GM23338 (cell line): ENCODE results near the gene TCF3. TPM values are rescaled to one million over a fixed set of nuclear protein-coding genes. Genes with fewer than 3 reads are reported as not detected.
A peak's percentile ranks its signal among the peaks of the same experiment; 100 is the strongest.

ENCODE experiments used
- ATAC-seq: fragments of 200-7000 bp; cut with Tn5 transposase; 3 replicates; pipeline ENCODE4 v1.9.1; 2020
- DNase-seq: peaks from one replicate; pipeline ENCODE4 v3.0.0-alpha.2; 2015; ENCODE audit warnings: low spot score
- H2AFZ ChIP-seq: fragments of 200-600 bp; sonication (generic); 2 replicates; pipeline ENCODE4 v1.8.0; 2016; ENCODE audit warnings: antibody characterized with exemption, mild to moderate bottlenecking, moderate library complexity
- H3F3A ChIP-seq: fragments of 200-600 bp; sonication (generic); replicated peaks from 2 replicates; pipeline ENCODE4 v1.8.0; 2017; ENCODE audit warnings: antibody characterized with exemption, mixed run types, low read depth
- H3K27ac ChIP-seq: fragments of 200-600 bp; sonication (generic); 2 replicates; pipeline ENCODE4 v1.6.1; 2016; ENCODE audit warnings: low read depth
- H3K27me3 ChIP-seq: fragments of 200-600 bp; sonication (generic); 2 replicates; pipeline ENCODE4 v1.8.0; 2016; ENCODE audit warnings: mild to moderate bottlenecking, mixed run types, moderate library complexity; ENCODE audit not compliant: insufficient read depth
- H3K36me3 ChIP-seq: fragments of 200-600 bp; sonication (generic); 2 replicates; pipeline ENCODE4 v1.8.0; 2016; ENCODE audit warnings: mild to moderate bottlenecking; ENCODE audit not compliant: insufficient read depth
- H3K4me1 ChIP-seq: fragments of 200-600 bp; sonication (generic); 2 replicates; pipeline ENCODE4 v1.8.0; 2016; ENCODE audit warnings: mild to moderate bottlenecking, moderate library complexity; ENCODE audit not compliant: insufficient read depth
- H3K4me2 ChIP-seq: fragments of 200-600 bp; sonication (generic); 2 replicates; pipeline ENCODE4 v1.7.1; 2017; ENCODE audit warnings: mixed run types
- H3K4me3 ChIP-seq: fragments of 200-600 bp; sonication (generic); 2 replicates; pipeline ENCODE4 v1.6.1; 2016; ENCODE audit warnings: mixed run types
- H3K79me2 ChIP-seq: fragments of 200-600 bp; sonication (generic); replicated peaks from 2 replicates; pipeline ENCODE4 v1.8.0; 2017; ENCODE audit warnings: mild to moderate bottlenecking; ENCODE audit not compliant: insufficient read depth
- H3K9me2 ChIP-seq: fragments of 200-600 bp; sonication (generic); 2 replicates; pipeline ENCODE4 v1.8.0; 2017; ENCODE audit not compliant: insufficient read depth
- H4K20me1 ChIP-seq: fragments of 200-600 bp; sonication (generic); replicated peaks from 2 replicates; pipeline ENCODE4 v1.8.0; 2017; ENCODE audit warnings: mild to moderate bottlenecking; ENCODE audit not compliant: insufficient read depth
- H3K27ac Mint-ChIP-seq: 2 replicates; pipeline ENCODE4 v1.8.0; 2020; ENCODE audit warnings: inconsistent platforms, mild to moderate bottlenecking, moderate library complexity, mixed read lengths
- H3K27me3 Mint-ChIP-seq: 3 replicates; pipeline ENCODE4 v1.8.0; 2022; ENCODE audit warnings: low read depth, mild to moderate bottlenecking, moderate library complexity, mixed read lengths, inconsistent platforms; ENCODE audit not compliant: insufficient read depth, poor library complexity
- H3K36me3 Mint-ChIP-seq: 3 replicates; pipeline ENCODE4 v1.8.0; 2021; ENCODE audit warnings: low read depth, mild to moderate bottlenecking, inconsistent platforms, moderate library complexity, mixed read lengths
- H3K4me1 Mint-ChIP-seq: 3 replicates; pipeline ENCODE4 v1.8.0; 2020; ENCODE audit warnings: mild to moderate bottlenecking, inconsistent platforms, mixed read lengths
- H3K4me3 Mint-ChIP-seq: 3 replicates; pipeline ENCODE4 v1.8.0; 2021; ENCODE audit warnings: moderate library complexity, mild to moderate bottlenecking, inconsistent platforms, mixed read lengths
- H3K9me3 Mint-ChIP-seq: 3 replicates; pipeline ENCODE4 v1.8.0; 2020; ENCODE audit warnings: moderate library complexity, mild to moderate bottlenecking, inconsistent platforms, mixed read lengths
- CREB1 ChIP-seq: fragments of 250-450 bp; sonication (Bioruptor Pico); IDR thresholded peaks from 2 replicates; pipeline ENCODE4 v1.5.0; 2020; ENCODE audit warnings: low read depth, mild to moderate bottlenecking, moderate library complexity
- EZH2phosphoT487 ChIP-seq: fragments of 200-600 bp; sonication (generic); IDR thresholded peaks from one replicate; pipeline ENCODE4 v1.8.1; 2018; ENCODE audit warnings: antibody characterized with exemption; ENCODE audit not compliant: unreplicated experiment
- JUNB ChIP-seq: IDR thresholded peaks from one replicate; pipeline ENCODE4 v1.6.1; 2016; ENCODE audit warnings: antibody characterized with exemption; ENCODE audit not compliant: unreplicated experiment
- POLR2AphosphoS5 ChIP-seq: IDR thresholded peaks from 2 replicates; pipeline ENCODE4 v1.6.1; 2016; ENCODE audit warnings: antibody characterized with exemption, low read depth
- STAT1 ChIP-seq: IDR thresholded peaks from one replicate; pipeline ENCODE4 v1.6.1; 2016; ENCODE audit warnings: antibody characterized with exemption; ENCODE audit not compliant: unreplicated experiment
- ZNF331 ChIP-seq: fragments of 250-450 bp; sonication (Bioruptor Pico); IDR thresholded peaks from 2 replicates; pipeline ENCODE4 v1.5.0; 2020; ENCODE audit warnings: low read depth, mild to moderate bottlenecking, moderate library complexity
- polyA plus RNA-seq: library from polyadenylated mRNA; unstranded; fragments of >200 nt; fragmentation: Nextera tagmentation; extraction: Ambion mirVana; gene quantifications from 2 replicates; pipeline ENCODE4 v1.2.1, GENCODE V29; 2016
- total RNA-seq: library from RNA; depleted of rRNA; stranded (reverse); fragments of >200 nt; shearing (Covaris generic); gene quantifications from 2 replicates; pipeline ENCODE4 v1.2.3, GENCODE V29; 2014

The TCF3 gene
- total and polyA plus RNA-seq, 2 experiments from 2014 or later: 166 to 383 TPM

DNA sequence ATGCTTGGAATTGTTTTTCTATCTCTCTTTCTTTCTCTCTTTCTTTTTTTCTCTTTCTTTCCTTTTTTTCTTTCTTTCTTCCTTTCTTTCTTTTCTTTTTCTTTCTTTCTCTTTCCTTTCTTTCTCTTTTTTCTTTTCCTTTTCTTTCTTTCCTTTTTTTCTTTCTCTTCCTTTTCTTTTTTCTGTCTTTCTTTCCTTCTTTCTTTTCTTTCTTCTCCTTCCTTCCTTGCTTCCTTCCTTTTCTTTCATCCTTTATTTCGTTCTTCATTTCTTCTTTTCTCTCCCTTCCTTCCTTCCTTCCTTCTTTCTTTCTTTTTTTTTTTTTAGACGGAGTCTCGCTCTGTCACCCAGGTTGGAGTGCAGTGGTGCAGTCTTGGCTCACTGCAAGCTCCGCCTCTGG, 82.4 kb downstream of the TCF3 start:
- Mint-ChIP-seq H3K36me3 (peaks cover 8% of the 10 kb centered on the region), H3K27ac (no peak overlapping the region), H3K4me1 (peaks cover 8% of the 10 kb centered on the region), H3K9me3 (peaks cover 9% of the 10 kb centered on the region), H3K27me3 (peaks cover 48% of the 10 kb centered on the region), H3K4me3 (peak overlapping the region; percentile 52; the same call in 1 of the 3 replicates)
- ATAC-seq (no peak), DNase-seq (no peak)
- Histone ChIP-seq H3K27me3 (peaks cover 25% of the 10 kb centered on the region), H3K79me2 (peaks cover 17% of the 10 kb centered on the region), H3K4me2 (peak overlapping the region; percentile 12; the same call in 1 of the 2 replicates), H3K4me3 (no peak overlapping the region), H3K27ac (no peak overlapping the region), H3K9me2 (no peaks in the 10 kb centered on the region), H4K20me1 (peaks cover 12% of the 10 kb centered on the region; the same call in 1 of the 2 replicates), H3F3A (no peaks in the 10 kb centered on the region; the same call in 1 of the 2 replicates), H3K4me1 (no peaks in the 10 kb centered on the region; the same call in 1 of the 2 replicates), H3K36me3 (no peaks in the 10 kb centered on the region), H2AFZ (no peak overlapping the region)
- no peak for TF ChIP-seq POLR2AphosphoS5

DNA sequence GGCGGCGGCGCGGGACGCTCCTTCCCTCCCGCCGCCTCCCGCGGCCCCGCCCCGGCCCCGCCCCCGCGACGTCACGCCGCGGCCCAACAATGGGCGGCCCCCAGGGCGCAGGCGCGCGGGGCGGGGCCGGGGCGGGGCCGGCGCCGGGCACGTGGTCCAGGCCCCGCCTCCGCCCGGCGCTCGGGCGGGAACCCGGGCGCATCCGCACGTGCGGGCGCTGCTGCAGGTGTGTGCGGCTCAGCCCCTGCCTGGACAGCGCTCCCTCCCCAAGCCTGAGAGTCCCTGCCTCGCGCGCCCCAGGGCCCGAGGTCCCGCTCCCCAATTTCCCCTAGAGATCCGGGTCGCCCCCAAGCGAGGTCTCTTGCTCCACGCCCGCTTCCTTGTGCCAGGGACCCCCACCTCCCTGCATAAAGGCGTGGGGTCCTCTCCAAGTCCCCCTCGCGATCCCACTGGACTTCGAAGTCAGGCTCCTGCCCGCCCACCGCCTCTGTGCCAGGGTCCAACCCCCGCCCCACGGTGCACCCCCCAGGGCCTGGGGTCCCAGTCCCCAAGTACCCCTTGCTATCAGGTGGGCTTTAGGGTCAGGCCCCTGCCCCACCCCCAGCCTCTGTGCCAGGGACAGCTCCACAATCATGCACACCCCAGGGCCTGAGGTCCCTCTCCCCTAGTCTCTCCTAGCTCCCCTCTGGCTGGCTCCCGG, 83.9 kb downstream of the TCF3 start, which contains the start of gene MEX3D:
MEX3D (minus strand) TSS at position 6 of the 700 bp plus-strand sequence. CDS start 267 bp downstream, outside the sequence.
- no peak within 1 kb of the TSS for H3K27ac ChIP-seq
- H3K4me2 ChIP-seq: peak within 1 kb of the TSS; percentile 90
- H3K27me3 ChIP-seq: peaks cover 25% of the 10 kb centered on the region
- peaks cover 18% of the 10 kb centered on the region; the same call in 1 of the 2 replicates for H4K20me1 ChIP-seq
- H3K36me3 Mint-ChIP-seq: peaks cover 19% of the 10 kb centered on the region
- H3K9me3 Mint-ChIP-seq: peaks cover 9% of the 10 kb centered on the region
- no peaks in the 10 kb centered on the region; the same call in 1 of the 2 replicates for H3F3A ChIP-seq
- H3K27me3 Mint-ChIP-seq: peaks cover 42% of the 10 kb centered on the region
- H3K36me3 ChIP-seq: no peaks in the 10 kb centered on the region
- peaks cover 8% of the 10 kb centered on the region for H3K4me1 Mint-ChIP-seq
- H3K4me3 ChIP-seq: peak within 1 kb of the TSS; percentile 89
- DNase-seq (peak; percentile 83), ATAC-seq (peak; percentile 28)
- H3K27ac Mint-ChIP-seq: no peak within 1 kb of the TSS
- H3K4me1 ChIP-seq: no peaks in the 10 kb centered on the region; the same call in 1 of the 2 replicates
- peak within 1 kb of the TSS; percentile 73 for H3K4me3 Mint-ChIP-seq
- TF ChIP-seq JUNB (no peak), POLR2AphosphoS5 (peak; percentile 38; the same call in 1 of the 2 replicates)
- H2AFZ ChIP-seq: no peak within 1 kb of the TSS
- no peaks in the 10 kb centered on the region for H3K9me2 ChIP-seq
- H3K79me2 ChIP-seq: peaks cover 32% of the 10 kb centered on the region

DNA sequence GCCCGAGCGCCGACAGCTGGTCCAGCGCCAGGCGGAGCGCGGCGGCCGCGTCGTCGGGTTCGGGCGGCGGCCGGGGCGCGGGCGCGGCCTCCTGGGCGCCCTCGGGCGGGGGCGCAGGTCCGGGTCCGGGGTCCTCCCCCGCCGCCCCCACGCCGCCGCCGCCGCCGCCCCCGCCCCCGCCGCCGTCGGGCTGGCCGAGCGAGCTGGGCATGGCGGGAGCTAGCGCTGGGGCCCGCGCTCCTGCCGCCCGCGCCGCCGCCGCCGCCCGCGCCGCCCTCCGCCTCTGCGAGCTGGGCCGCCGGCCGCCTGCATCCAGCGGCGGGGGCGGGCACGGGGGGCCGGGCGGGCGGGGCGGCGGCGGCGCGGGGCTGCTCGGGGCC, 84.6 kb downstream of the TCF3 start:
- no peak overlapping the region for H3K4me3 Mint-ChIP-seq
- no peak overlapping the region for H3K4me2 ChIP-seq
- H3K36me3 Mint-ChIP-seq: peaks cover 25% of the 10 kb centered on the region
- DNase-seq (no peak), ATAC-seq (no peak)
- H3K4me1 ChIP-seq: no peaks in the 10 kb centered on the region; the same call in 1 of the 2 replicates
- H3K36me3 ChIP-seq: no peaks in the 10 kb centered on the region
- H3K27ac ChIP-seq: no peak overlapping the region
- peaks cover 25% of the 10 kb centered on the region for H3K27me3 ChIP-seq
- peaks cover 23% of the 10 kb centered on the region; the same call in 1 of the 2 replicates for H4K20me1 ChIP-seq
- peaks cover 38% of the 10 kb centered on the region for H3K79me2 ChIP-seq
- no peak overlapping the region for H3K4me3 ChIP-seq
- peaks cover 38% of the 10 kb centered on the region for H3K27me3 Mint-ChIP-seq
- TF ChIP-seq ZNF331 (CRISPR knock-in tag) (no peak), EZH2phosphoT487 (no peak), POLR2AphosphoS5 (no peak), CREB1 (CRISPR knock-in tag) (no peak), STAT1 (no peak), JUNB (no peak)
- H3F3A ChIP-seq: no peaks in the 10 kb centered on the region; the same call in 1 of the 2 replicates
- H3K9me3 Mint-ChIP-seq: peaks cover 9% of the 10 kb centered on the region
- no peaks in the 10 kb centered on the region for H3K9me2 ChIP-seq
- no peak overlapping the region for H2AFZ ChIP-seq
- no peak overlapping the region for H3K27ac Mint-ChIP-seq
- peaks cover 8% of the 10 kb centered on the region for H3K4me1 Mint-ChIP-seq
